GM21526 (cell line): Measurements from ENCODE around the gene C1orf94.

ENCODE experiments used
- ATAC-seq: cut with Tn5 transposase; IDR thresholded peaks from one replicate; pipeline ENCODE4 v1.9.1; 2021; ENCODE audit warnings: moderate library complexity; ENCODE audit not compliant: unreplicated experiment, low FRiP score

Gene C1orf94

GRCh38 chr1:34237151-34237815 lies 60.6 kb downstream of the C1orf94 start:
- ATAC-seq = no peak

- ATAC-seq = no peak
Measured at GRCh38 chr1:34245967-34246366, 69.3 kb downstream of the C1orf94 start.

GRCh38 chr1:34250342-34250741 lies 73.6 kb downstream of the C1orf94 start:
- no peak for ATAC-seq

- ATAC-seq = no peak
Measured at GRCh38 chr1:34262023-34262853, 85.5 kb downstream of the C1orf94 start.

- no peak for ATAC-seq
Measured at GRCh38 chr1:34262921-34263320, 86.2 kb downstream of the C1orf94 start.

- no peak for ATAC-seq
Measured at GRCh38 chr1:34263406-34263805, 86.7 kb downstream of the C1orf94 start.

GRCh38 chr1:34265396-34265795 lies 88.7 kb downstream of the C1orf94 start:
- ATAC-seq = no peak

GRCh38 chr1:34266127-34266951 lies 89.6 kb downstream of the C1orf94 start:
- no peak for ATAC-seq

GRCh38 chr1:34267326-34267725 lies 90.6 kb downstream of the C1orf94 start:
- no peak for ATAC-seq

- ATAC-seq = no peak
Measured at GRCh38 chr1:34268311-34268954, 91.7 kb downstream of the C1orf94 start.
